IMR-90 (cell line): ENCODE measurements around the gene ATP6V1G1. TPM values are rescaled to one million over a fixed set of nuclear protein-coding genes. Genes with fewer than 3 reads are reported as not detected.

Experiments used
- ATAC-seq: fragments of 200-7000 bp; cut with Tn5 transposase; 2 replicates; pipeline ENCODE4 v1.9.1; 2020; ENCODE audit warnings: low read depth, mild to moderate bottlenecking, moderate library complexity
- BruUV-seq: library from RNA; stranded (reverse); fragments of 400-500 nt; replicated peaks from 2 replicates; lab custom pipeline; 2021; lab: Mats Ljungman, UMichigan
- CTCF ChIA-PET: fragments of 300-600 bp; formaldehyde crosslinking; extraction: SDS; loops from one replicate; lab custom pipeline; 2021; ENCODE audit warnings: antibody characterized with exemption; lab: Yijun Ruan, JAX
- POLR2A ChIA-PET: fragments of 300-600 bp; sonication (Branson Sonifier 250); formaldehyde crosslinking; loops from one replicate; lab custom pipeline; 2022; ENCODE audit warnings: antibody characterized with exemption; ENCODE audit not compliant: unreplicated experiment; lab: Charles Lee
- DNase-seq: peaks from one replicate; pipeline ENCODE4 v3.0.0; 2013
- H2AFZ ChIP-seq: replicated peaks from 2 replicates; pipeline ENCODE3; 2013; ENCODE audit warnings: low read length, mild to moderate bottlenecking; ENCODE audit not compliant: poor library complexity
- H2AK5ac ChIP-seq: 2 replicates; pipeline ENCODE4 v1.6.1; 2013; ENCODE audit warnings: low read depth, low read length, inconsistent platforms
- H2AK9ac ChIP-seq: replicated peaks from 2 replicates; pipeline ENCODE3; 2013; ENCODE audit warnings: mild to moderate bottlenecking, low read depth, low read length, moderate library complexity; ENCODE audit not compliant: poor library complexity
- H2BK120ac ChIP-seq: 2 replicates; pipeline ENCODE4 v1.6.1; 2013; ENCODE audit warnings: low read depth, low read length, inconsistent platforms
- H2BK15ac ChIP-seq: 3 replicates; pipeline ENCODE4 v1.6.1; 2013; ENCODE audit warnings: low read depth, low read length, inconsistent platforms
- H2BK20ac ChIP-seq: 2 replicates; pipeline ENCODE4 v1.6.1; 2013; ENCODE audit warnings: low read depth, mild to moderate bottlenecking, inconsistent platforms, low read length, moderate library complexity
- H2BK5ac ChIP-seq: 2 replicates; pipeline ENCODE4 v1.6.1; 2013; ENCODE audit warnings: mild to moderate bottlenecking, low read depth, low read length, inconsistent platforms; ENCODE audit not compliant: poor library complexity, severe bottlenecking
- H3K14ac ChIP-seq: replicated peaks from 2 replicates; pipeline ENCODE4 v1.6.1; 2013; ENCODE audit warnings: low read depth, low read length, inconsistent platforms
- H3K18ac ChIP-seq: 2 replicates; pipeline ENCODE4 v1.6.1; 2013; ENCODE audit warnings: low read depth, low read length, control low read depth
- H3K23ac ChIP-seq: 2 replicates; pipeline ENCODE4 v1.6.1; 2013; ENCODE audit warnings: low read depth, low read length, inconsistent platforms
- H3K27ac ChIP-seq: 2 replicates; pipeline ENCODE4 v1.5.1; 2013; ENCODE audit warnings: mild to moderate bottlenecking, control low read depth, low read length; ENCODE audit not compliant: insufficient read depth
- H3K27me3 ChIP-seq: 2 replicates; pipeline ENCODE4 v1.6.1; 2013; ENCODE audit warnings: low read length; ENCODE audit not compliant: control insufficient read depth, insufficient read depth
- H3K36me3 ChIP-seq: 2 replicates; pipeline ENCODE4 v1.6.1; 2013; ENCODE audit warnings: low read length, mixed read lengths; ENCODE audit not compliant: control insufficient read depth, insufficient read depth
- H3K4ac ChIP-seq: 2 replicates; pipeline ENCODE4 v1.6.1; 2013; ENCODE audit warnings: low read depth, low read length, inconsistent platforms
- H3K4me1 ChIP-seq: 2 replicates; pipeline ENCODE4 v1.6.1; 2013; ENCODE audit warnings: low read length, mixed read lengths; ENCODE audit not compliant: control insufficient read depth, insufficient read depth
- H3K4me2 ChIP-seq: 2 replicates; pipeline ENCODE4 v1.6.1; 2013; ENCODE audit warnings: low read depth, mild to moderate bottlenecking, control low read depth, low read length, moderate library complexity
- H3K4me3 ChIP-seq: 2 replicates; pipeline ENCODE4 v1.5.1; 2013; ENCODE audit warnings: low read depth, mild to moderate bottlenecking, control low read depth, low read length, moderate library complexity; ENCODE audit not compliant: insufficient read depth
- H3K56ac ChIP-seq: 2 replicates; pipeline ENCODE4 v1.6.1; 2013; ENCODE audit warnings: low read length, inconsistent platforms; ENCODE audit not compliant: insufficient read depth; ENCODE audit errors: extremely low read depth
- H3K79me1 ChIP-seq, 2 experiments: 2 replicates each; pipeline ENCODE4 v1.6.1; 2013; ENCODE audit warnings: low read length in 2 of 2, inconsistent platforms in 1 of 2, low read depth in 1 of 2
- H3K9ac ChIP-seq: 2 replicates; pipeline ENCODE4 v1.6.1; 2013; ENCODE audit warnings: low read depth, low read length, control low read depth
- H3K9me1 ChIP-seq: 2 replicates; pipeline ENCODE4 v1.6.1; 2013; ENCODE audit warnings: low read length, inconsistent platforms; ENCODE audit not compliant: insufficient read depth
- H3K9me3 ChIP-seq: 2 replicates; pipeline ENCODE4 v1.6.1; 2013; ENCODE audit warnings: low read length; ENCODE audit not compliant: control insufficient read depth, insufficient read depth
- H4K20me1 ChIP-seq: 2 replicates; pipeline ENCODE4 v1.6.1; 2013; ENCODE audit warnings: low read length, inconsistent platforms; ENCODE audit not compliant: insufficient read depth
- H4K5ac ChIP-seq: 2 replicates; pipeline ENCODE4 v1.6.1; 2013; ENCODE audit warnings: mild to moderate bottlenecking, low read depth, low read length, control low read depth
- H4K8ac ChIP-seq, 2 experiments: 2 replicates each; pipeline ENCODE4 v1.6.1; 2013; ENCODE audit warnings: low read depth in 2 of 2, low read length in 2 of 2, control low read depth in 1 of 2, inconsistent platforms in 1 of 2
- H4K91ac ChIP-seq: 2 replicates; pipeline ENCODE4 v1.6.1; 2013; ENCODE audit warnings: low read depth, low read length, inconsistent platforms; ENCODE audit not compliant: insufficient read depth
- BHLHE40 ChIP-seq: fragments of 150-350 bp; IDR thresholded peaks from 2 replicates; pipeline ENCODE4 v1.6.1; 2016; ENCODE audit warnings: mild to moderate bottlenecking, low read depth, low read length
- CEBPB ChIP-seq: IDR thresholded peaks from 2 replicates; pipeline ENCODE4 v1.6.1; 2012; ENCODE audit warnings: low read depth, low read length, improper control_type of control experiment
- FOS ChIP-seq: fragments of 150-350 bp; IDR thresholded peaks from 2 replicates; pipeline ENCODE4 v1.6.1; 2016; ENCODE audit warnings: low read depth, low read length
- MAFK ChIP-seq: IDR thresholded peaks from 2 replicates; pipeline ENCODE4 v1.6.1; 2012; ENCODE audit warnings: low read depth, low read length, improper control_type of control experiment
- MAZ ChIP-seq: IDR thresholded peaks from 2 replicates; pipeline ENCODE4 v1.6.1; 2012; ENCODE audit warnings: low read depth, mild to moderate bottlenecking, low read length, improper control_type of control experiment, moderate library complexity, borderline replicate concordance
- MXI1 ChIP-seq: IDR thresholded peaks from 2 replicates; pipeline ENCODE4 v1.6.1; 2012; ENCODE audit warnings: low read depth, mild to moderate bottlenecking, low read length, moderate library complexity, borderline replicate concordance
- NFE2L2 ChIP-seq: fragments of 150-350 bp; IDR thresholded peaks from 2 replicates; pipeline ENCODE4 v1.6.1; 2016; ENCODE audit warnings: low read depth, mild to moderate bottlenecking, low read length
- POLR2A ChIP-seq: IDR thresholded peaks from 2 replicates; pipeline ENCODE4 v1.6.1; 2012; ENCODE audit warnings: mild to moderate bottlenecking, low read depth, low read length
- RAD21 ChIP-seq: IDR thresholded peaks from 2 replicates; pipeline ENCODE4 v1.6.1; 2012; ENCODE audit warnings: low read length, improper control_type of control experiment
- RCOR1 ChIP-seq: IDR thresholded peaks from 2 replicates; pipeline ENCODE4 v1.6.1; 2012; ENCODE audit warnings: mild to moderate bottlenecking, low read length, improper control_type of control experiment; ENCODE audit not compliant: insufficient replicate concordance
- RFX5 ChIP-seq: IDR thresholded peaks from 2 replicates; pipeline ENCODE4 v1.8.0; 2012; ENCODE audit warnings: low read depth, mild to moderate bottlenecking, low read length, moderate library complexity
- SMC3 ChIP-seq: fragments of 150-350 bp; IDR thresholded peaks from 2 replicates; pipeline ENCODE4 v1.6.1; 2016; ENCODE audit warnings: low read depth, mild to moderate bottlenecking, antibody characterized with exemption, low read length, moderate library complexity
- WGBS, 2 experiments: methylation state at CpG; one replicate each; pipeline versions ENCODE4 v1.1.5 to v1.1.7; 2013; ENCODE audit warnings: missing lambda C conversion rate in 2 of 2; ENCODE audit not compliant: insufficient read length in 1 of 2; ENCODE audit errors: extremely low coverage in 2 of 2; 5-methylcytosine and 5-hydroxymethylcytosine counted together
- dilution Hi-C: fragments of 300-500 bp; cut with HindIII; formaldehyde crosslinking; loops from one replicate; pipeline ENCODE4 v1.14.3; 2018; ENCODE audit warnings: low sequenced_read_pairs; ENCODE audit not compliant: unreplicated experiment
- in situ Hi-C: fragments of 300-500 bp; cut with MboI; formaldehyde crosslinking; loops from 3 replicates; pipeline ENCODE4 v1.14.3; 2019; ENCODE audit warnings: low sequenced_read_pairs, inconsistent platforms, mixed read lengths
- intact Hi-C: fragments of 100-400 bp; cut with micrococcal nuclease; formaldehyde crosslinking; loops from 2 replicates; pipeline ENCODE4 v1.10.0; 2022
- polyA plus RNA-seq, 3 experiments: library from polyadenylated mRNA; depleted of rRNA; stranded (reverse); fragments of >200 nt; gene quantifications; 2 replicates each; pipeline ENCODE4 v1.2.3, GENCODE V29; 2012; ENCODE audit warnings: low replicate concordance in 1 of 3
- total RNA-seq: library from RNA; depleted of rRNA; stranded (reverse); fragments of >200 nt; gene quantifications from 2 replicates; pipeline ENCODE4 v1.2.3, GENCODE V29; 2012
- TF ChIP-seq, protein P1 (sequence below): fragments of 150-350 bp; IDR thresholded peaks from 2 replicates; pipeline ENCODE4 v1.6.1; 2016; ENCODE audit warnings: low read depth, mild to moderate bottlenecking, low read length, moderate library complexity, borderline replicate concordance

The ATP6V1G1 gene
- total and polyA plus RNA-seq, 2 of the 4 experiments (the other 2 are of a cell fraction) = 52.0 to 70.9 TPM

DNA sequence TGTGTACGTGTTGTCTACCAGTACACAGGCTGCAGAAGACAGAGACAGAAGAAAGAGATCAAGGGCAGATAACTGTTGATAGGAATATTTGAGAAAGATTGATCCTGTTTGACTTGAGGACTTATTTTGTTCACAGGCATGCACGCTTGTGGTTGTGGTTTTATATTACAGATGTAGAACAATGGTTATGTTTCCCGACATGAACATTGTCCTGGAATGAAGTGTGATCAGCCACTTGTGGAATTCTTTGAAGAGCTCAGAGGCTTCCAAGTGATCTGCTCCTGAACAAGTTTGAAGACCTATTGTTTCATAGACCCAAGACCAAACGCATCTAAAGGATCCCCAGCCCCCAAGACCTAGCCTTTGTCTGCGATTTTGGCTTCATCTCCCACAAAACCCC, 56.3 kb downstream of the ATP6V1G1 start:
- no peak overlapping the region for H2BK5ac ChIP-seq
- intact Hi-C loops = no loop called here
- peaks cover 4% of the 10 kb centered on the region; the same call in 1 of the 2 replicates for H3K9me1 ChIP-seq
- no TSS peak for BruUV-seq
- CTCF ChIA-PET = no interaction called here
- H3K4me3 ChIP-seq = no peak overlapping the region
- H3K9ac ChIP-seq = no peak overlapping the region
- ATAC-seq (no peak), DNase-seq (no peak)
- in situ Hi-C loops = loop anchor here (10.0 kb wide), 1 partner anchor 209 kb away; no protein-coding TSS in a partner anchor
- no peak overlapping the region for H4K5ac ChIP-seq
- 75% methylated on average over 2 of the region's 5 CpGs; no CpG with 5 or more reads in 1 of the 2 experiments for WGBS, 2 experiments
- H4K20me1 ChIP-seq = no peaks in the 10 kb centered on the region
- H2AFZ ChIP-seq = no peak overlapping the region
- no peak overlapping the region for H4K91ac ChIP-seq
- H3K4ac ChIP-seq = no peak overlapping the region
- POLR2A ChIA-PET = no interaction called here
- H3K4me1 ChIP-seq = no peaks in the 10 kb centered on the region
- H3K36me3 ChIP-seq = peaks cover 16% of the 10 kb centered on the region
- H2BK120ac ChIP-seq = no peak overlapping the region
- H2AK5ac ChIP-seq = no peak overlapping the region
- no peak overlapping the region for H3K4me2 ChIP-seq
- no peak overlapping the region for H3K56ac ChIP-seq
- no peak overlapping the region for H2BK15ac ChIP-seq
- dilution Hi-C loops = no loop called here
- H2AK9ac ChIP-seq = no peak overlapping the region
- no peak overlapping the region for H2BK20ac ChIP-seq
- H3K79me1 ChIP-seq = no peaks in the 10 kb centered on the region
- H3K18ac ChIP-seq = no peak overlapping the region
- H3K23ac ChIP-seq = no peak overlapping the region
- no peak for TF ChIP-seq MAFK
- no peak for TF ChIP-seq RAD21
- TF ChIP-seq, protein P1, sequence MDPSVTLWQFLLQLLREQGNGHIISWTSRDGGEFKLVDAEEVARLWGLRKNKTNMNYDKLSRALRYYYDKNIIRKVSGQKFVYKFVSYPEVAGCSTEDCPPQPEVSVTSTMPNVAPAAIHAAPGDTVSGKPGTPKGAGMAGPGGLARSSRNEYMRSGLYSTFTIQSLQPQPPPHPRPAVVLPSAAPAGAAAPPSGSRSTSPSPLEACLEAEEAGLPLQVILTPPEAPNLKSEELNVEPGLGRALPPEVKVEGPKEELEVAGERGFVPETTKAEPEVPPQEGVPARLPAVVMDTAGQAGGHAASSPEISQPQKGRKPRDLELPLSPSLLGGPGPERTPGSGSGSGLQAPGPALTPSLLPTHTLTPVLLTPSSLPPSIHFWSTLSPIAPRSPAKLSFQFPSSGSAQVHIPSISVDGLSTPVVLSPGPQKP = no peak
- no peak for TF ChIP-seq RFX5
- TF ChIP-seq SMC3 = no peak
- TF ChIP-seq MAZ = no peak
- TF ChIP-seq POLR2A = no peak
- TF ChIP-seq FOS = no peak
- no peak for TF ChIP-seq RCOR1
- no peak for TF ChIP-seq BHLHE40
- TF ChIP-seq CEBPB = no peak
- TF ChIP-seq MXI1 = no peak
- TF ChIP-seq NFE2L2 = no peak
- H3K27me3 ChIP-seq = no peaks in the 10 kb centered on the region
- no peak overlapping the region for H3K14ac ChIP-seq
- no peak overlapping the region for H3K27ac ChIP-seq
- no peaks in the 10 kb centered on the region for H3K9me3 ChIP-seq
- no peak overlapping the region for H4K8ac ChIP-seq
